ENCODE data around the gene SOCS7.

The SOCS7 gene

GRCh38 chr17:38410201-38410600, 58.6 kb downstream of the SOCS7 start:
- no peak overlapping the region for H3K4me3 ChIP-seq (replicated peaks; ENCODE audit: low read depth, low read length)
- DNase-seq (ENCODE audit: low read depth): no peak
- no peak for TF ChIP-seq CTCF (IDR thresholded peaks at IDR 0.05; ENCODE audit: low read length, missing control alignments)

GRCh38 chr17:38415250-38416194, 63.9 kb downstream of the SOCS7 start:
- TF ChIP-seq CTCF (IDR thresholded peaks at IDR 0.05; ENCODE audit: low read length, missing control alignments): no peak
- peak overlapping the region; percentile 36 for H3K4me3 ChIP-seq (replicated peaks; ENCODE audit: low read depth, low read length)
- peak; percentile 54 for DNase-seq (ENCODE audit: low read depth)

GRCh38 chr17:38416840-38417209, 65.2 kb downstream of the SOCS7 start:
- H3K4me3 ChIP-seq (replicated peaks; ENCODE audit: low read depth, low read length): no peak overlapping the region
- no peak for TF ChIP-seq CTCF (IDR thresholded peaks at IDR 0.05; ENCODE audit: low read length, missing control alignments)
- peak; percentile 19 for DNase-seq (ENCODE audit: low read depth)

- no peak overlapping the region for H3K4me3 ChIP-seq (replicated peaks; ENCODE audit: low read depth, low read length)
- no peak for DNase-seq (ENCODE audit: low read depth)
These were observed 65.7 kb downstream of the SOCS7 start for GRCh38 chr17:38417210-38417951.

GRCh38 chr17:38418062-38418692, 66.5 kb downstream of the SOCS7 start:
- H3K4me3 ChIP-seq (replicated peaks; ENCODE audit: low read depth, low read length): no peak overlapping the region
- TF ChIP-seq CTCF (IDR thresholded peaks at IDR 0.05; ENCODE audit: low read length, missing control alignments): no peak
- DNase-seq (ENCODE audit: low read depth): no peak

More at GRCh38 chr17:38417210-38417951, 65.7 kb downstream of the SOCS7 start:
- TF ChIP-seq CTCF (IDR thresholded peaks at IDR 0.05; ENCODE audit: low read length, missing control alignments): no peak

GRCh38 chr17:38418693-38419507, 67.3 kb downstream of the SOCS7 start:
- no peak for TF ChIP-seq CTCF (IDR thresholded peaks at IDR 0.05; ENCODE audit: low read length, missing control alignments)
- no peak overlapping the region for H3K4me3 ChIP-seq (replicated peaks; ENCODE audit: low read depth, low read length)
- no peak for DNase-seq (ENCODE audit: low read depth)

All from fibroblast of pulmonary artery (primary cell).